Fibroblast of villous mesenchyme (primary cell): ENCODE measurements around the gene NSD1. TPM values are rescaled to one million over a fixed set of nuclear protein-coding genes. Genes with fewer than 3 reads are reported as not detected.
"Not testable (repeated sequence)": the region's sequence is repeated elsewhere in the genome, so short reads cannot be mapped to it uniquely, and the experiment has no call there.

Experiments
- DNase-seq: peaks from one replicate; pipeline ENCODE4 v3.0.0-alpha.2; 2010; ENCODE audit warnings: low read depth
- H3K4me3 ChIP-seq: 2 replicates; pipeline ENCODE4 v1.5.1; 2011; ENCODE audit warnings: low read depth, mild to moderate bottlenecking, low read length
- total RNA-seq: library from RNA; depleted of rRNA; stranded (reverse); fragments of >200 nt; gene quantifications from 2 replicates; pipeline ENCODE4 v1.2.3, GENCODE V29; 2012
- TF ChIP-seq, protein P1 (sequence below): IDR thresholded peaks from 2 replicates; pipeline ENCODE4 v1.5.1; 2012; ENCODE audit warnings: low read depth, mild to moderate bottlenecking, low read length; ENCODE audit not compliant: insufficient read depth

Gene NSD1
- total RNA-seq, 1 donor = 70.0 TPM

DNA sequence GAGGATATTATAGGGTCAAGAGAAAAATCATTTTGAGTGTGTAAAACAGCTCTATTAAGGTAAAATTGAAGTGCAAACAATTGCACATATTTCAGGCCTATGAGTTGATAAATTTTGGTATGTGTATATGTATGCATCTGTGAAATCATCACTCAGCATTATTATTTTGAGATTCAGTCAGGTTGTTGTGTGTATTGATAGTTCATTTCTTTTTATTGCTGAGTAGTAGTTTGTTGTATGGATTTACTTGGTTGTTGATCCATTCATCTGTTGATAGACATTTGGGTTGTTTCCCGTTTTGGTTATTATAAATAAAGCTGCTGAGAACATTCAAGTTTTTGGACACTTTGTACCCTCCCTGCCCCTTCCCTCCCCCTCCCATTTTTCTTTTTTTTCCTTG, 119.7 kb downstream of the NSD1 start:
- no peak for DNase-seq
- TF ChIP-seq, protein P1, sequence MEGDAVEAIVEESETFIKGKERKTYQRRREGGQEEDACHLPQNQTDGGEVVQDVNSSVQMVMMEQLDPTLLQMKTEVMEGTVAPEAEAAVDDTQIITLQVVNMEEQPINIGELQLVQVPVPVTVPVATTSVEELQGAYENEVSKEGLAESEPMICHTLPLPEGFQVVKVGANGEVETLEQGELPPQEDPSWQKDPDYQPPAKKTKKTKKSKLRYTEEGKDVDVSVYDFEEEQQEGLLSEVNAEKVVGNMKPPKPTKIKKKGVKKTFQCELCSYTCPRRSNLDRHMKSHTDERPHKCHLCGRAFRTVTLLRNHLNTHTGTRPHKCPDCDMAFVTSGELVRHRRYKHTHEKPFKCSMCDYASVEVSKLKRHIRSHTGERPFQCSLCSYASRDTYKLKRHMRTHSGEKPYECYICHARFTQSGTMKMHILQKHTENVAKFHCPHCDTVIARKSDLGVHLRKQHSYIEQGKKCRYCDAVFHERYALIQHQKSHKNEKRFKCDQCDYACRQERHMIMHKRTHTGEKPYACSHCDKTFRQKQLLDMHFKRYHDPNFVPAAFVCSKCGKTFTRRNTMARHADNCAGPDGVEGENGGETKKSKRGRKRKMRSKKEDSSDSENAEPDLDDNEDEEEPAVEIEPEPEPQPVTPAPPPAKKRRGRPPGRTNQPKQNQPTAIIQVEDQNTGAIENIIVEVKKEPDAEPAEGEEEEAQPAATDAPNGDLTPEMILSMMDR = no peak
- H3K4me3 ChIP-seq = no peak overlapping the region

DNA sequence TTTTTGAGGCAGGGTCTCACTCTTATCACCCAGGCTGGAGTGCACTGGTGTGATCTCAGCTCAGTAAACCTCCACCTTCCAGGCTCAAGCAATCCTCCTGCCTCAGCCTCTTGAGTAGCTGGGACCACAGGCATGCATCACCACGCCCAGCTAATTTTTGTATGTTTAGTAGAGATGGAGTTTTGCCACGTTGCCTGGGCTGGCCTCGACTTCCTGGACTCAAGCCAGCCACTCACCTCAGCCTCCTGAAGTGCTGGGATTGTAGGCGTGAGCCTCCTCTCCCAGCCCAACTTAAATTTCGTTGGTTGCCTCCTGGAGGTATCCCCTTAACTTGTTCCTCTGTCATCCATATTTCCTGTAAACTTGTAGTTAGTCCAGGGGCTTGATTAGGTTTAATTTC, 122.7 kb downstream of the NSD1 start:
- H3K4me3 ChIP-seq = no peak overlapping the region
- TF ChIP-seq, protein P1 = no peak

DNA sequence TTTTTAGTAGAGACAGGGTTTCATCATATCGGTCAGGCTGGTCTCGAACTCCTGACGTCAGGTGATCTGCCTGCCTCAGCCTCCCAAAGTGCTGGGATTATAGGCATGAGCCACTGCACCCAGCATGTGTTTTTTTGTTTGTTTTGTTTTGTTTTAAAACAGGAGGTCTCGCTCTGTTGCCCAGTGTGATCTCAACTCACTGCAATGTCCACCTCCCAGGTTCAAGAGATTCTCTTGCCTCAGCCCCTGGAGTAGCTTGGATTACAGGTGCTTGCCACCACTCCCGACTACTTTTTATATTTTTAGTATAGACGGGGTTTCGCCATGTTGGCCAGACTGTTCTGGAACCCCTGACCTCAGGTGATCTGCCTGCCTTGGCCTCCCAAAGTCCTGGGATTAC, 125.1 kb downstream of the NSD1 start:
- not testable (repeated sequence) for DNase-seq

More for the DNA sequence above, 122.7 kb downstream of the NSD1 start:
- DNase-seq = no peak

GRCh38 chr5:177260961-177261360, 127.4 kb downstream of the NSD1 start:
- H3K4me3 ChIP-seq = no peak overlapping the region
- TF ChIP-seq, protein P1 = no peak
- DNase-seq = no peak

More for the DNA sequence above, 125.1 kb downstream of the NSD1 start:
- H3K4me3 ChIP-seq = not testable (repeated sequence)

DNA sequence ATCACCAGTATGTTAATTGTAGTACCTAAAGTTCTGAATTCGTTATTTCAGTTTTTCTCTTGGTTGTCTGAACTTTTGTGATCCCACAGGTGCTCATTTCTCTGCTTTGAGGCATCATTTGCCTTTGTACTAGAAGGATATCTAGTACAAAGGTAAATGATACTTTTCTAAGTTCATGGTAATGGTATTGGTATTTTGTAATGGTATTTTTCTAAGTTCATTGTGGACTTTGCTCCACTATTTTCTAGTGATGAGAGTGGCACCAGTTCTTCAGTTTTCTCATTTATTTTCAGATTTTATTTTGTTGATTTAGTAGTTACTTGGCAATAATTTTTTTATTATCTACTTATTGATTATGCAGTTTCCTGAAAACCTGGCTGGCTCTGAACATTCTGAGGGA, 127.9 kb downstream of the NSD1 start:
- TF ChIP-seq, protein P1 = no peak
- no peak overlapping the region for H3K4me3 ChIP-seq
- no peak for DNase-seq

DNA sequence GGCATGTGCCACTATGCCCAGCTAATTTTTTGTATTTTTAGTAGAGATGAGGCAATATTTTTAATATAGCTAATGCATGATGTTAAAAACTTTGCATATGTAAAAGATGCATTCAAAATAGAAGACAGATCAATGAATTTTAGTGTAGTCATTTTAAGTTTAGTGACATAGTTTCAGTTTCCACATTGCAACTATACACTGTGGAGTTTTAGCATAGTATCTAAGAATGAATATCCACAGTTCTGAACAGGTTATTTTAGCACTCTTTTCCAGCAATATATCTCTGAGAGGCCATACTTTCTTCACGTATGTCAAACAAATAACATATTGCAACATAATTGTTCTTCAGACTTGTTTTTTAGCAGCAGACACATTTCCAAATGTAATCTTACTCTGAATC, 130.6 kb downstream of the NSD1 start:
- TF ChIP-seq, protein P1 = no peak
- H3K4me3 ChIP-seq = no peak overlapping the region
- peak; percentile 25 for DNase-seq

DNA sequence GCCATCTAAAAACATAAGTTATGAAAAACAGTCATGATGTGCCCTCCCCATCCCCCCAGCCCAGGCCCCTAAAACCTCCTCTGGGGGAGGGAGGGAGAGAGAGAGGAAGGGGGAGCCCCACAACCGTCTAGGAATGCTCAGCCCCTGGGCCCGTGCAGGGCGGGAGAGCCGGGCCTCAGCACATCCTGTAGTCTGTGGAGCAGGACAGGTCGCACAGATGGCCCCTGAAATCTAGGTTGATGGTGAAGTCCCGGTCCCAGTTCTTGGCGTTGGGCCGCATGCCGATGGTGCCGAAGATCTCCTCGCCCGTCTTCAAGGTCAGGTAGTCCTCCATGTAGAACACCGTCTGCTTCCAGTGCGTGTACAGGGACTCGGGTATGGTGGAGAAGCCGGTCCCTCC, 131.8 kb downstream of the NSD1 start:
- DNase-seq = no peak
- no peak overlapping the region for H3K4me3 ChIP-seq
- TF ChIP-seq, protein P1 = no peak
